GM19099 (cell line): Measurements from ENCODE around the gene C16orf89.

Experiments
- POLR2A ChIP-seq: IDR thresholded peaks from 3 replicates; pipeline ENCODE4 v1.6.1; 2011; ENCODE audit warnings: low read depth; ENCODE audit not compliant: insufficient read length; ENCODE audit errors: extremely low read depth

C16orf89 gene, protein sequence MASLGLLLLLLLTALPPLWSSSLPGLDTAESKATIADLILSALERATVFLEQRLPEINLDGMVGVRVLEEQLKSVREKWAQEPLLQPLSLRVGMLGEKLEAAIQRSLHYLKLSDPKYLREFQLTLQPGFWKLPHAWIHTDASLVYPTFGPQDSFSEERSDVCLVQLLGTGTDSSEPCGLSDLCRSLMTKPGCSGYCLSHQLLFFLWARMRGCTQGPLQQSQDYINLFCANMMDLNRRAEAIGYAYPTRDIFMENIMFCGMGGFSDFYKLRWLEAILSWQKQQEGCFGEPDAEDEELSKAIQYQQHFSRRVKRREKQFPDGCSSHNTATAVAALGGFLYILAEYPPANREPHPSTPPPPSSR

DNA sequence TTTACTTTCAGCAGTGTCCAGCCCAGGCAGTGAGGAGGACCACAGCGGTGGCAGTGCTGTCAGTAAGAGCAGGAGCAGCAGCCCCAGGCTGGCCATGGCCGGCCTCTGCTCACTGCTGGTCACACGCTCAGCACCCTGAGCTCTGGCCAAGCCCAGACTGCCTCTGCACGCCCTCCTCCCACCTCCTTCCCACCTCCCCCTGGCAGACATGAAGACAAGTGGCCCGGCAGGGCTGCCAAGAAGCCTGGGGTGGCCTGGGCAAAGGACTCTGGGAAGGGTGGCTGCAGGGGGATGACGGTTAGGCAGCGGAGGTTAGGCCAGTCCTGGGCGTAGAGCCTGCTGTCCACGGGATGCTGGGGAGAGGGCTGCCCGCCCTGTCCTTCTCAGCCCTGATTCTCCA is at the start of gene C16orf89:
Gene C16orf89, minus strand, starts transcription at position 144 of the 400 bp plus-strand sequence. Its CDS starts 48 bp downstream, at position 96.
- TF ChIP-seq POLR2A: no peak

DNA sequence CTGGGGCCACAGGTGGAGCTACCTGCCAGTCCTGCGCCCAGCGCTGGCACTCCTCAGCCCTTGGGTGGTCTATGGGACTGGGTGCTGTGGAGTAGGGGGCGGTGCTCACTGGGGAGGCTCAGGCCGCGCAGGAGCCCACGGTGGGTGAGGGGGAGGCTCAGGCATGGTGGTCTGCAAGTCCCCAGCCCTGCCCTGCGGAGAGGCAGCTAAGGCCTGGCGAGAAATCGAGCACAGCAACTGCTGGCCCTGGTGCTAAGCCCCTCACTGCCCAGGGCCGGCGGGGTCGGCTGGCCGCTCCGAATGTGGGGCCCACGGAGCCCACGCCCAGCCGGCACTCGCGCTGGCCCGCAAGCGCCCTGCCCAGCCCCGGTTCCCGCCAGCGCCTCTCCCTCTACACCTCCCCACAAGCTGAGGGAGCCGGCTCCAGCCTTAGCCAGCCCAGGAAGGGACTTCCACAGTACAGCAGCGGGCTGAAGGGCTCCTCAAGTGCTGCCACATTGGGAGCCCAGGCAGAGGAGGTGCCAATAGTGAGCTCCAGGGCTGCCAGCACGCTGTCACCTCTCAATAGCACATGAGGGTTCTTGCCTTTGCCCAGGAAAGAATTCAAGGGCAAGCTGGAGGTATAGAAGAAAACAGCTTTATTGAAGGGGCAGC is 42.9 kb upstream of the C16orf89 start:
- TF ChIP-seq POLR2A: no peak

DNA sequence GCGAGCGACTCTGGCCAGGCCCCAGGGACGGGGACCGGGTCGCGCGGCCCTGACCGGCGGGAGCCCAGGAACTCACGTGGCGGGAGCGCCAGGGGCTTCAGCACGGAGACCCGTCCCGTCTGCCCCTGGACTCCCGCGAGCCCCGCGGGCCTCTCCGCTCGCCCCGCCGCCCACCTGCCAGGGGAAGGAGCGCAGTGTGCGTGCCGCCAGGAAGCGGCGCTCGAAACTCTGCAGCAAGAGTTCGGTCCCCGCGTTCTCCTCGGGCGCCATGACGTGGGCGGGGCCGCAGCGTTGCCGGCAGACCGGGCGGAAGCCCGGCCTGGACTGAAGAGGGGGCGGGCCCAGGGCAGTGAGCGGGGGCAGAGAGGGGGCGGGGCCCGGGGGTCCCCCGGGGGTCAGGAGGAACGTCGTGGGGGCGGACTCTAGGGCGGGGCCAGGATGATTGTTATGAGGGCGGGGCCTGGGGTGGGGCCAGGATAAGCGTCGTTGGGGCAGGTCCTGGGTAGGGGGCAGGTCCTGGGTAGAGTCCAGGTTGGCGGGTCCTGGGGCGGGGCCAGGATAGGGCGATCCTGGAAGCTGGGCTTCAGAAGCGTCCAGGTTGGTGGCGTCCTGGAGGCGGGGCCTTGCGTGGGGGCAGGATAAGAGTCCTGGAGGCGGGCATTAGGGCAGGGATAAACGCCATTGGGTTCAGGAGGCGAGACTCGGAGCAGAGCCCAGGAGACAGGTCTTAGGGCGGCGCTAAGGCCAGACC is 31.9 kb upstream of the C16orf89 start, which contains the start of gene EEF2KMT:
Gene EEF2KMT, minus strand, starts transcription at position 326 of the 751 bp plus-strand sequence. Its CDS starts 56 bp downstream, at position 270.
- TF ChIP-seq POLR2A: peak; percentile 51

DNA sequence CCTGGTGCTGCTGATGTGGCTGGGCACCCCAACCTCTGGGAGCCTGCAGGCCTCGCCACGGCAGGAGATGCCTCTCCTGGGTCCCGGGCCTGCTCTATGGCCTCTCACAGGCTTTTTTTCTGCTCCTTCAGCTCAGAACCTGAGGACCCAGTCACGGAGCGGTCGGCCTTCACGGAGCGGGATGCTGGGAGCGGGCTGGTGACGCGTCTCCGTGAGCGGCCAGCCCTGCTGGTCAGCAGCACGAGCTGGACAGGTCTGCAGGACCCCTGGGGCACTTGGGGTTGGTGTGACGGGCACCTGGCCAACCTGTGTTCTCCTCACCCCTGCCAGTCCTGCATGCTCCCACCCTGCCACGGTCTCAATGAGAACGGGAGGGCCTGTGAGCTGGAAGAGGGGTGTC is 12.9 kb upstream of the C16orf89 start:
- no peak for TF ChIP-seq POLR2A

DNA sequence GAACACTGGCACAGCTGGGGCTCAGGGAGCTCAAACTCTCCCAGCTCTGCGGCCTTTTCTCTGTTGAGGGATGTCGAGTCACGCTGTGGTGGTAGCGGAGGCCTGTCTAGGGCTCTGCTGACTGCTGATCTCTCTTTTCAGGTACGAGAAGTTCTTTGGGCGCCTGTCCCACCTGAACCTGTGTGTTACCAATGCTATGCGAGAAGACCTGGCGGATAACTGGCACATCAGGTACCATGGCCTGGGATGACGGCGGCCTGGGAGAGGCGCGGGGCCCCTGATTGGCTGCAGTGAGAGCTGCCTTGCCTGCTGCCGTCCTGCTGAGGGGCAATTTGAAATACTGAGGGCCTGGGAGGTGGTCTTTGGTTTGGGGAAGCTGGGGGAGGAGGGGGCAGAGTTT is 11.5 kb upstream of the C16orf89 start:
- TF ChIP-seq POLR2A: no peak

DNA sequence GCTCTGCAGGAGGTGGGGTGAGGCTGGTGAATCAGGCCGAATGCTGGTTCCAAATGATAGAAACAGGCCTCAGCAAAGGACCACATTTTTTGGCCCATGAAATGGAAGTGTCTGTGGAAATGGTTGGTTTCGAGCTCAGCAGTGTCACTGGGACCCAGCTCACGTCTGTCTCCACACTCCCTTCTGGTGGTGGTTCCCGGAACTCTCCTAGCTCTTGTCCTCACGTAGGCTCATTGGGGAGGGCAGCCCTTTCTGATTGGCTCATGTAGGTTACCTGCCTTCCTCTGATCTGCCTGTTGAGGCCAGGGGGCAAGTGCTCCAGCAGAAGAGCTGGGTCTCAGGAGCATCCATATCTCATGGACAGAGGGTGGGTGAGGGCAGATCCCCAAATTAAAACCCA is 9.9 kb upstream of the C16orf89 start:
- no peak for TF ChIP-seq POLR2A

DNA sequence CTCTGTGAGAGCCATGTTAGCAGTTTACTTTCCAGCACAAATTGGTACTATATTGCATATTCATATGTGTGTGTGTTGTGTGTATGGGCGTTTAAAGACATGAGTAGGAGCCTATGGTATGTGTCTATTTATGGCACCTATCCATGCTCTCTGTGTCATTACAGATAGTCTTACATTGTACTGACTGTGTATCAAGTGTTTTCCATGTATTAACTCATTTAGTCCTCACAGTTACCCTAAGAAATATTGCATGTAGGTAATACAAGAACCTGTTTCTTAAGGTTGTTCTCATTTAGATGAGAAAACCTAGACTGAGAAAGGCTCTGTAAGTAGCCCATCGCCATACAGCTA is 7.5 kb upstream of the C16orf89 start:
- TF ChIP-seq POLR2A: no peak

DNA sequence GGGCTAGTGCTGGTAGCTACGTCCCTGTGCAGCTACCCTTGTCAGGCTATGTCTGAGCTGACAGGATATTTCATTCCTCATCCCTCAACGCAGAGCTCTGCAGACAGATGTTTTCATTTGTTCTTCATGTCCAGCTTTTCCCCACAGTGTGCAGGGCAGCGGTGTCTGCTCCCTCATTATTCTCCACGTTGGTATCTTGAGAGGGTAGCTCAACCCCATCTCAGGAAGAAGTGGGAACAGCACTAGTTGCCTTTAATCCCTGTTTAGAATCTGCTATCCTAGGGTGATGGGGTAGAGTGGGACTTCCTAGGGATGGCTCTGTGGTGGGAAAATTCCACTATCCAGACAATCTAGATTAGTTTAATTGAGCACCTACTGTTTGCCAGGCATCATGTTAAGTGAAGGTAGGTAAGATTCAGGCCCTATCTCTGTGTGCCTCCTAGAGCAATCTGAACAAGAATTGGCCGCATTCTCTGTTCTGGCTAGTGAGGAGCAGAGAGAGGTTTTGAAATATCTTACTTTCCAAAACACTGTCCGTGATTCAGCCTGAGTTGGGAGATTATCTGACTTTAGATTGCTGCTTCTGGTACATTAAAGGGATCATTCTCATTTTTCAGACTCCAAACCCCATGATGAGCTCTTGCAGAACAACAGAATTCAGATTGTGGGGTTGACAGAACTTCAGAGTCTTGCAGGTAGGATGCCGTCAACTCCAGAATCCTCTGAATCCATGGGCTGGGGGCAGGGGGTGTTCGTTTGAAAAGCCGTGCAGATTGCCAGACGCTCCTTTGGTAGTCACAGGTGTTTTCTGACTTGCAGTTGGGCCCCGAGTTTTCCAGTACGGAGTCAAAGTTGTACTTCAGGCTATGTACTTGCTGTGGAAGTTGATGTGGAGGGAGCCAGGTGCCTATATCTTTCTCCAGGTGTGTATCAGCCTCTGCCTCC is 6.8 kb upstream of the C16orf89 start:
- TF ChIP-seq POLR2A: no peak

DNA sequence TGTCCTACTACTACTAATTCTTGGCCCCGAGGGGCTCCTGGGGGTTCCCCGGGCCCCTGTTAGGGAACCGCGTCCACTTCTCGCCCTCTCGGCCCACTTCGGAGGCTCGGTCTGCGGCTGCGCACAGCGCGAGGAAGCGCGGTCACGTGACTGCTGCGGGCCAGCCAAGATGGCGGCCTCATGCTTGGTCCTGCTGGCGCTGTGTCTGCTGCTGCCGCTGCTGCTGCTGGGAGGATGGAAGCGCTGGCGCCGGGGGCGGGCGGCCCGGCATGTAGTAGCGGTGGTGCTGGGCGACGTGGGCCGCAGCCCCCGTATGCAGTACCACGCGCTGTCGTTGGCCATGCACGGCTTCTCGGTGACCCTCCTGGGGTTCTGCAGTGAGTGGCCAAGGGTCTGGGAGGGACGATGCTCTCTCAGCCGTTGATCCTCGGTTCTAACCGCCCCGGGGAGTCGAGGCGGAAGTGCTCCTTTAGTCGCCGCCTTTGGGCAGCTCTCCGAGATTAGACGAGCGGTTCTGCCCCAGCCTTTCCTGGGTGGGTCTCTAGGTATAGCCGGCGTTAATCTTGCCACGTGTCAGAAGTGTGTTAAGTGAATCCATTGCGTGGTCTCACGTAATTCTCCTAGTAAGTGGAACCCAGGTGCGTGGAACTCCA is 6.1 kb upstream of the C16orf89 start, which contains the start of gene ALG1:
Gene ALG1, plus strand, starts transcription at position 163 of the 653 bp plus-strand sequence. Its CDS starts 7 bp downstream, at position 170.
- TF ChIP-seq POLR2A: peak; percentile 99

DNA sequence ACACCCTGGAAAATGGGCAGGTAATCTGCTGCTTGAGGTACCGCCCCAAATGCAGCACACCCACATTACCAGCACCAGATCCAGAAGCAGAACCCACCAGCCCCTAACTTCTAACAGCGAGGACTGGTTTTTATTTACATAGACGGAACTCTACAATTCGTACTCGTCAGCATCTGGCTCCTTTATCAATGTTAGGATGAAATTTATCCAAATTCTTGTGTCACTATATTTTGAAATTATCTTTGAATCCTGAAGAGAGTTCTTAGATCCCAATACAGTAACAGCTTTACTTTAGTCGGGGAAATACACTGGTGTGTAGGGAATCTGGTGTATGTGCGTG is 5.6 kb upstream of the C16orf89 start:
- no peak for TF ChIP-seq POLR2A

DNA sequence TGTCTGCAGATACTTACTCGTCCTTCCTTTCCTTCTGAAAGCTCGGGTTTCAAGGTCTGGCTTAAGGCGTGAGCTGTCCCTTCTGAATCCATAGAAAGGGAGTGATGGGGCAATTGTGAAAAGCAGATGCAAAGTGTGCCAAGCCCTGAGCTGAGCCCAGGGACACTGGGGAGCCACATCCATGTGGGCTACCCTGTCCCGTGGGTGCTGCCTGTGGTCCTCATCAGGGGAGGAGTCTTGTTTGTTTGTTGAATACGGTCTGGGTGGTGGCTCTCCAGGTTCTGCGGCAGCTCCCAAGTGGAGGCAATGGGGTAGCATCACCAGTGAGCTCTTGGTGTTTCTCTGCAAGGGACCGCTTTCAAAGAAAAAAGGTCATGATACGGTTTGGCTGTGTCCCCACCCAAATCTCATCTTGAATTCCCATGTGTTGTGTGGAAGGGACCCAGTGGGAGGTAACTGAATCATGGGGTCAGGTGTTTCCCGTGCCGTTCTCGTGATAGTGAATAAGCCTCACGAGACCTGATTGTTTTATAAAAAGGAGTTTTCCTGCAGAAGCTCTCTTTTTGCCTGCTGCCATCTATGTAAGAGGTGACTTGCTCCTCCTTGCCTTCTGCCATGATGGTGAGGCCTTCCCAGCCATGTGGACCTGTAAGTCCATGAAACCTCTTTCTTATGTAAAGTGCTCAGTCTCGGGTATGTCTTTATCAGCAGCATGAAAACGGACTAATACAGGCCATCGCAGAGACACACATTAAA is 4.9 kb upstream of the C16orf89 start:
- no peak for TF ChIP-seq POLR2A

DNA sequence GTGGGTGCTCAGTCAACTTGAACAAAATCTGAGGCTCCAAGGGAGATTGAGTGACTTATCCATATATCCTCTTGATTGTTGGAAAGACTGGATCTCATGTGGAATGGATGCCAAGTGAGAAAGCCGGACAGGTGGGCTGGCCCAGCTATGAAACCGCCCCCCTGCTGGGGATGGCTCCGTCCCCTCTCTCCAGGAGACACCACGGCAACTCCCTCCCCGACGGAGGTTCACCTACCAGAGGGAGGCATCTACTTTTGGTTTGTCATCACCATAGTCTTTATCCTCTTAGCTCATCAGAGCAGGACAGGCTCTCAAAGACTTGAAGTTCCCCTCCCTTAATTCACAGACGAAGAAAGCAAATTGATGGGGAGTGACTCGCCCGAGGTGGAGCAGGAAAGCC is 4.1 kb upstream of the C16orf89 start:
- no peak for TF ChIP-seq POLR2A

DNA sequence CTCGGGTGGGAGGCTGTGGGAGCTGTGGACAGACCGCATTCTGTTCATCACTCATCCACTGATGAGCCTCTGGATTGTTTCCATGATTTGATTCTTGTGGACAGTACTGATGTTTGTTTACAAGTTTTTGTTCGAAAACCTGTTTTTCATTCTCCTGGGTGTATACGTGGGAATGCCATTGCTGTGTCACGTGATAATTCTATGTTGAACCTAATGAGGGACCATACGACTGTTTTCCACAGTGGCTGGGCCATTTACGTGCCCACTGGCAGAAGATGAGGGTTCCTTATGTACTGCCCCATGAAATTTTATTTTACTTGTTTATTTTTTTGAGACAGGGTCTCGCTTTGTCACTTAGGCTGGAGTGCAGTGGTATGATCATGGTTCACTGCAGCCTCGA is 3.3 kb upstream of the C16orf89 start:
- TF ChIP-seq POLR2A: no peak
